Natural killer cell (primary cell): Measurements from ENCODE around the gene SORCS1. TPM values are rescaled to one million over a fixed set of nuclear protein-coding genes. Genes with fewer than 3 reads are reported as not detected.
A peak's percentile ranks its signal among the peaks of the same experiment; 100 is the strongest.

Experiments used
- ATAC-seq, 3 donors: fragments of 150-1000 bp in 2 of 3; fragments of 200-7000 bp in 1 of 3; cut with Tn5 transposase; 1 replicate in 1 of 3; 2 replicates in 2 of 3; pipeline ENCODE4 v1.10.0; 2021; ENCODE audit warnings: mild to moderate bottlenecking in 2 of 3, moderate library complexity in 2 of 3
- DNase-seq, 2 donors: peaks; one replicate each; pipeline versions ENCODE4 v3.0.0 to v3.0.0-alpha.2; 2013 to 2021; ENCODE audit warnings: mixed read lengths in 1 of 2
- H3K27ac ChIP-seq: one replicate; pipeline ENCODE4 v1.5.1; 2013; ENCODE audit warnings: mild to moderate bottlenecking, low read length
- H3K27me3 ChIP-seq: one replicate; pipeline ENCODE4 v1.6.1; 2013; ENCODE audit warnings: low read length; ENCODE audit not compliant: control insufficient read depth, insufficient read depth
- H3K36me3 ChIP-seq: one replicate; pipeline ENCODE4 v1.6.1; 2013; ENCODE audit warnings: low read length; ENCODE audit not compliant: control insufficient read depth, insufficient read depth
- H3K4me1 ChIP-seq: one replicate; pipeline ENCODE4 v1.6.1; 2013; ENCODE audit warnings: low read length; ENCODE audit not compliant: control insufficient read depth, insufficient read depth
- H3K4me3 ChIP-seq: one replicate; pipeline ENCODE4 v1.5.1; 2013; ENCODE audit warnings: low read length
- H3K9me3 ChIP-seq: one replicate; pipeline ENCODE4 v1.6.1; 2013; ENCODE audit warnings: low read length; ENCODE audit not compliant: control insufficient read depth, insufficient read depth
- H3K27ac Mint-ChIP-seq, 2 donors: one replicate each; pipeline ENCODE4 v1.8.0; 2022; ENCODE audit warnings: mild to moderate bottlenecking in 2 of 2, mixed read lengths in 2 of 2, moderate library complexity in 1 of 2
- H3K27me3 Mint-ChIP-seq, 2 donors: one replicate each; pipeline ENCODE4 v1.8.0; 2022; ENCODE audit warnings: low read depth in 2 of 2, mixed read lengths in 2 of 2
- H3K36me3 Mint-ChIP-seq: one replicate; pipeline ENCODE4 v1.8.0; 2022; ENCODE audit warnings: mixed read lengths
- H3K4me1 Mint-ChIP-seq, 2 donors: one replicate each; pipeline ENCODE4 v1.8.0; 2022; ENCODE audit warnings: mixed read lengths in 2 of 2
- H3K4me3 Mint-ChIP-seq: one replicate; pipeline ENCODE4 v1.8.0; 2022; ENCODE audit warnings: mild to moderate bottlenecking, moderate library complexity, mixed read lengths
- H3K9me3 Mint-ChIP-seq, 2 donors: one replicate each; pipeline ENCODE4 v1.8.0; 2022; ENCODE audit warnings: mixed read lengths in 2 of 2
- WGBS: methylation state at CpG from one replicate; pipeline ENCODE4 v1.1.7; 2013; ENCODE audit warnings: missing lambda C conversion rate; ENCODE audit not compliant: insufficient coverage; 5-methylcytosine and 5-hydroxymethylcytosine counted together
- intact Hi-C: fragments of 100-400 bp; cut with micrococcal nuclease; formaldehyde crosslinking; loops from one replicate; pipeline ENCODE4 v1.14.2; 2022
- total RNA-seq, 4 donors: library from RNA; stranded (reverse); fragments of 120-200 nt in 1 of 4; gene quantifications; one replicate each; pipeline versions ENCODE4 v1.2.3 to v1.2.4, GENCODE V29; 2013 to 2022
- TF ChIP-seq, protein P1 (sequence below): fragments of 200-600 bp; IDR thresholded peaks from one replicate; pipeline ENCODE4 v1.8.0; 2022; ENCODE audit warnings: antibody characterized with exemption

The SORCS1 gene
- total RNA-seq, 3 donors from 2014 or later (not counting 1 experiment from before 2014, with no cell fraction given), result not detected

DNA sequence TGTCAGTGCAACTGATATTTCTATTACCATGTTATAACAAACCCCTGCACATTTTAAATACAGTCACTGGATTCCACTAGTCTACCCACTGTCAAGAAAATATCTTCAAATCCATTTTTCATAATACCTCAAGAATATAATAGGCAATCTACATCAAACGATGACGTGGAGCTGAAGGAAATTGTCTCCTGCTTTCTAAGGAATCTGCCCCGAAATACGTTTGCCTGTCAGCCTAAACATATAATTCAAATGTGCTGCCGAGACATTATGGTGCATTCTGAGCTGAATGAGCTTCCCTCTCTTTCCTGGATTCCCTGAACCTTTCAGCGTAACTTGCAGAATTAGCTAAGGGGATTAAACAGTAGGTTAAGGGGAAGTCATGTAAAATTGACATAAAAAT is 306.8 kb downstream of the SORCS1 start:
- Mint-ChIP-seq H3K36me3 (peaks cover 21% of the 10 kb centered on the region), H3K27ac (no peak overlapping the region), H3K4me3 (no peak overlapping the region), H3K27me3 (peaks cover 0 to 7% of the 10 kb centered on the region in 2 donors), H3K4me1 (no peaks in the 10 kb centered on the region), H3K9me3 (peaks cover 8% of the 10 kb centered on the region in 2 donors)
- DNase-seq (no peak), ATAC-seq (no peak)
- Histone ChIP-seq H3K9me3 (no peaks in the 10 kb centered on the region), H3K27ac (no peak overlapping the region), H3K27me3 (no peaks in the 10 kb centered on the region), H3K4me3 (no peak overlapping the region), H3K36me3 (no peaks in the 10 kb centered on the region), H3K4me1 (no peaks in the 10 kb centered on the region)
- TF ChIP-seq, protein P1, sequence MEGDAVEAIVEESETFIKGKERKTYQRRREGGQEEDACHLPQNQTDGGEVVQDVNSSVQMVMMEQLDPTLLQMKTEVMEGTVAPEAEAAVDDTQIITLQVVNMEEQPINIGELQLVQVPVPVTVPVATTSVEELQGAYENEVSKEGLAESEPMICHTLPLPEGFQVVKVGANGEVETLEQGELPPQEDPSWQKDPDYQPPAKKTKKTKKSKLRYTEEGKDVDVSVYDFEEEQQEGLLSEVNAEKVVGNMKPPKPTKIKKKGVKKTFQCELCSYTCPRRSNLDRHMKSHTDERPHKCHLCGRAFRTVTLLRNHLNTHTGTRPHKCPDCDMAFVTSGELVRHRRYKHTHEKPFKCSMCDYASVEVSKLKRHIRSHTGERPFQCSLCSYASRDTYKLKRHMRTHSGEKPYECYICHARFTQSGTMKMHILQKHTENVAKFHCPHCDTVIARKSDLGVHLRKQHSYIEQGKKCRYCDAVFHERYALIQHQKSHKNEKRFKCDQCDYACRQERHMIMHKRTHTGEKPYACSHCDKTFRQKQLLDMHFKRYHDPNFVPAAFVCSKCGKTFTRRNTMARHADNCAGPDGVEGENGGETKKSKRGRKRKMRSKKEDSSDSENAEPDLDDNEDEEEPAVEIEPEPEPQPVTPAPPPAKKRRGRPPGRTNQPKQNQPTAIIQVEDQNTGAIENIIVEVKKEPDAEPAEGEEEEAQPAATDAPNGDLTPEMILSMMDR, result no peak
- 89% methylated on average over 5 of the region's 6 CpGs for WGBS
- intact Hi-C loops, result no loop called here

DNA sequence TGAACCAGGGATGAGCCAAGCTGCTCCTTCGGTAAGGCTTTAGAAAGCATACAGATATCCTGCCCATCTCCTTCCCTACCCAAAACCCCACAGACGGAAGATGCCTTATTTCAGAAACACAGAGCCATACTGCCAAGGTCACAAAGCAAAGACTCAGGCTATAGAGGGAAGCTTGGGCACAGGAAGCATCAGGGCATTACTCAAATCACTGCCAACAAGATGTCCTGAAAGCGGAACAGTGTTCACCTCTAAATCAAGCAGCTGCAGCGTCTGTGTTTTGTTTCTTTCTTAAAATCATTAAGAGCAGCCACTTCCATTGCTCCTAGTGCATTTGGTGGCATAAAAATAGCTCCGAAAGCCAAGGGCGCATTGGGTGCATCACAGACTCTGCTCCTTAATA is 307.3 kb downstream of the SORCS1 start:
- Mint-ChIP-seq H3K4me3 (no peak overlapping the region), H3K4me1 (no peaks in the 10 kb centered on the region), H3K36me3 (peaks cover 21% of the 10 kb centered on the region), H3K9me3 (peaks cover 8% of the 10 kb centered on the region in 2 donors), H3K27me3 (peaks cover 0 to 7% of the 10 kb centered on the region in 2 donors), H3K27ac (no peak overlapping the region)
- no peak for DNase-seq
- Histone ChIP-seq H3K4me1 (no peaks in the 10 kb centered on the region), H3K27me3 (no peaks in the 10 kb centered on the region), H3K36me3 (no peaks in the 10 kb centered on the region), H3K4me3 (no peak overlapping the region), H3K27ac (no peak overlapping the region), H3K9me3 (no peaks in the 10 kb centered on the region)
- intact Hi-C loops, result no loop called here
- TF ChIP-seq, protein P1, result no peak
- ATAC-seq, result no peak
- 65% methylated on average over 6 of the region's 6 CpGs for WGBS

DNA sequence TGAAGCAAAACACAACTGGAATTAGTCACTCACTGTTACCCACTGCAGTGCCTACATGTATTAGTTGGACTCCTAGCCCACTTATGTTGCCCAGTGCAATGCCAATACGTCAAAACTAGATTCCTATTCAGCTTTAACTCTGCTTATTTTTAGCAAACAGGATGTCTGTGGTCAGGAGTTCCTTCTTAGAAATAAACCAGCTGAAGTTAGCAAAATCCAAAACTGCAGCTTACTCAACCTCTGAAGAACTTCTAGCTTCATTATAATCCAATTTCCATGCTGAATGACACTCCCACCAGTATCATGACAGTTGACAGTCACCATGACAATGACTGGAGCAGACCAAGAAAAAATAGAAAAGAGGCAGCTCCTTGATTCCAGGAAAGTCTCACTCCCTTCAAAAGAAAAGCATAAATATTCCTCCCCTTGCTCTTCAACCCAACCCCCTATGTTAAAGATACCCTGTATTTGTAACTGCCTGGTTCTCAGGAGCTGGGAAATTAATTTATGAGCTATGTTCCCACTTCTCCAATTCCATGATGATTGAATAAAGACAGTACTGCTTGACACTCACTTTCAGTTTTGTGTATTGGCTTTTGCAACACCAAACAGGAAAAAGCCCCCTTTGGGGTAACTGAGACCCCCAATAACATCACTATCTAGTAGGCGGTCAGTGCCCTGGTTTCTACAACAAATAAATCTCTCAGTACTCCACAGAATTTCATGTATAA is 327.4 kb downstream of the SORCS1 start:
- no peak overlapping the region for H3K27ac ChIP-seq
- H3K4me3 ChIP-seq, result no peak overlapping the region
- peak overlapping the region; percentile 77 for H3K4me3 Mint-ChIP-seq
- 39% methylated on average over 2 of the region's 2 CpGs for WGBS
- no peaks in the 10 kb centered on the region for H3K9me3 ChIP-seq
- TF ChIP-seq, protein P1, result no peak
- ATAC-seq (peak; percentile 40 to 74 (median 43)), DNase-seq (no peak)
- no peaks in the 10 kb centered on the region for H3K27me3 Mint-ChIP-seq
- peaks cover 0 to 2% of the 10 kb centered on the region in 2 donors for H3K9me3 Mint-ChIP-seq
- H3K27ac Mint-ChIP-seq, result peak overlapping the region; percentile 79 to 86
- intact Hi-C loops, result no loop called here
- no peaks in the 10 kb centered on the region for H3K36me3 Mint-ChIP-seq
- no peaks in the 10 kb centered on the region for H3K36me3 ChIP-seq
- peaks cover 10% of the 10 kb centered on the region for H3K4me1 ChIP-seq
- H3K27me3 ChIP-seq, result no peaks in the 10 kb centered on the region
- H3K4me1 Mint-ChIP-seq, result peaks cover 30 to 34% of the 10 kb centered on the region in 2 donors

DNA sequence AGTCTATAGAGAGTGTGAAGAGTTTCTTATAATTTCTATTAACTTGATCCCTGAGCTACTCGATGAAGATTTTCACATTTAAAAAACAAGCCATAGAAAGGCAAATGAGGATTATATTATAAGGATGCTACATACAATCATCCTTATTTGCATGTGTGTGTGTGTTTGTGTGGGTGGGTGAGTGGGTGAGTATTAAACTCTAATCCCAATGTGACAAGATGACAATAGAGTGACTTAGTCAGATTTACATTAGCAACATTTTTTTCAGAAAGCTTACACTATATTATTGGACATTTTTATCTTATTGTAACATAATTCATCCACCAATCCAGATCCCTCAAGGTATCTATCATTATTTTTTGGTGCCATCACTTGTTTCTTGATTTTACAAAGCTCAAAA is 331.7 kb downstream of the SORCS1 start:
- Mint-ChIP-seq H3K36me3 (no peaks in the 10 kb centered on the region), H3K4me3 (no peak overlapping the region), H3K27me3 (no peaks in the 10 kb centered on the region), H3K4me1 (peaks cover 22 to 23% of the 10 kb centered on the region in 2 donors), H3K27ac (no peak overlapping the region), H3K9me3 (peaks cover 0 to 2% of the 10 kb centered on the region in 2 donors)
- no peaks in the 10 kb centered on the region for H3K9me3 ChIP-seq
- DNase-seq (no peak), ATAC-seq (no peak)
- no peak overlapping the region for H3K4me3 ChIP-seq
- peaks cover 10% of the 10 kb centered on the region for H3K4me1 ChIP-seq
- no CpG with 5 or more reads among the region's 1 CpG for WGBS
- no peaks in the 10 kb centered on the region for H3K36me3 ChIP-seq
- intact Hi-C loops, result no loop called here
- no peak overlapping the region for H3K27ac ChIP-seq
- H3K27me3 ChIP-seq, result no peaks in the 10 kb centered on the region
- TF ChIP-seq, protein P1, result no peak
